Prostate gland (tissue), 2 donors: ENCODE data around the gene CKB. TPM values are rescaled to one million over a fixed set of nuclear protein-coding genes. Genes with fewer than 3 reads are reported as not detected.
A peak's percentile ranks its signal among the peaks of the same experiment; 100 is the strongest.

Source experiments
- DNase-seq: peaks from one replicate; pipeline ENCODE4 v3.0.0-alpha.2; 2019; ENCODE audit warnings: low spot score
- H3K27ac ChIP-seq, 2 donors: fragments of 200-600 bp; sonication (generic); 2 replicates each; pipeline ENCODE4 v1.5.1; 2017 to 2019
- H3K27me3 ChIP-seq: fragments of 200-600 bp; sonication (generic); replicated peaks from 2 replicates; pipeline ENCODE4 v1.5.1; 2019; ENCODE audit not compliant: insufficient read depth
- H3K36me3 ChIP-seq, 2 donors: fragments of 200-600 bp; sonication (generic); 1 replicate in 1 of 2; 2 replicates in 1 of 2; pipeline versions ENCODE4 v1.5.1 to v1.8.1; 2017 to 2019
- H3K4me1 ChIP-seq: fragments of 200-600 bp; sonication (generic); replicated peaks from 2 replicates; pipeline ENCODE4 v1.5.1; 2019
- H3K4me3 ChIP-seq, 2 donors: fragments of 200-600 bp; sonication (generic); 2 replicates each; pipeline ENCODE4 v1.5.1; 2017 to 2019
- H3K9me3 ChIP-seq: fragments of 200-600 bp; sonication (generic); 2 replicates; pipeline ENCODE4 v1.5.1; 2017
- POLR2A ChIP-seq: fragments of 450-650 bp; IDR thresholded peaks from one replicate; pipeline ENCODE4 v1.6.1; 2016; ENCODE audit warnings: antibody characterized with exemption, mild to moderate bottlenecking
- POLR2AphosphoS5 ChIP-seq: sonication (generic); formaldehyde crosslinking; IDR thresholded peaks from one replicate; pipeline ENCODE4 v1.6.1; 2017; ENCODE audit warnings: antibody characterized with exemption
- WGBS: methylation state at CpG from one replicate; pipeline ENCODE4 v1.1.5; 2018; 5-methylcytosine and 5-hydroxymethylcytosine counted together
- intact Hi-C: fragments of 100-400 bp; cut with DNase I; formaldehyde crosslinking; loops from one replicate; pipeline ENCODE4 v1.14.2; 2022
- total RNA-seq, 2 donors: library from RNA; depleted of rRNA; stranded (reverse); fragments of >200 nt; gene quantifications; one replicate each; pipeline ENCODE4 v1.1.0, GENCODE V29; 2016
- TF ChIP-seq, protein P1 (sequence below), 4 experiments: fragments of 200-600 bp in 2 of 4; fragments of 450-650 bp in 2 of 4; sonication (generic) in 2 of 4; IDR thresholded peaks; 1 replicate in 3 of 4; 2 replicates in 1 of 4; pipeline ENCODE4 v1.5.1; 2016 to 2019; ENCODE audit warnings: antibody characterized with exemption in 4 of 4, mild to moderate bottlenecking in 2 of 4, moderate library complexity in 2 of 4

CKB gene
- total RNA-seq, 2 donors from 2014 or later = 1,199 to 1,838 TPM

DNA sequence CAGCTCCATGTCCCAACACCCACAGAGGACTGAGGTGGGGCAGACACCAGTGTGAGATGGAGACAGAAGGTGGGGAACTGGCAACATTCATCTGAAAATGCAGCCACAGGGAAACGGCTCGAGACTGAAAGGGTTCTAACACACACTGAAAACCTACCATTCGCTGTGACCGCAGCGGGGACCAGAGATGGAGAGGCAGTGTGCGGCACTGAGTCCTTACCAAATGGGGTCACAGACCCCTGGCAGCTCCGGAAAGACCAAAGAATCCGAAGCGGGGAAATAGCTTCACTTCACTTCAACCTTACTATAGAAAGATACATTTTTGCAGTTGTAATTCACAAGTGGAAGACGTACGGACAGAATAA, 30.2 kb upstream of the CKB start:
- TF ChIP-seq POLR2A (no peak), POLR2AphosphoS5 (no peak)
- TF ChIP-seq, protein P1, sequence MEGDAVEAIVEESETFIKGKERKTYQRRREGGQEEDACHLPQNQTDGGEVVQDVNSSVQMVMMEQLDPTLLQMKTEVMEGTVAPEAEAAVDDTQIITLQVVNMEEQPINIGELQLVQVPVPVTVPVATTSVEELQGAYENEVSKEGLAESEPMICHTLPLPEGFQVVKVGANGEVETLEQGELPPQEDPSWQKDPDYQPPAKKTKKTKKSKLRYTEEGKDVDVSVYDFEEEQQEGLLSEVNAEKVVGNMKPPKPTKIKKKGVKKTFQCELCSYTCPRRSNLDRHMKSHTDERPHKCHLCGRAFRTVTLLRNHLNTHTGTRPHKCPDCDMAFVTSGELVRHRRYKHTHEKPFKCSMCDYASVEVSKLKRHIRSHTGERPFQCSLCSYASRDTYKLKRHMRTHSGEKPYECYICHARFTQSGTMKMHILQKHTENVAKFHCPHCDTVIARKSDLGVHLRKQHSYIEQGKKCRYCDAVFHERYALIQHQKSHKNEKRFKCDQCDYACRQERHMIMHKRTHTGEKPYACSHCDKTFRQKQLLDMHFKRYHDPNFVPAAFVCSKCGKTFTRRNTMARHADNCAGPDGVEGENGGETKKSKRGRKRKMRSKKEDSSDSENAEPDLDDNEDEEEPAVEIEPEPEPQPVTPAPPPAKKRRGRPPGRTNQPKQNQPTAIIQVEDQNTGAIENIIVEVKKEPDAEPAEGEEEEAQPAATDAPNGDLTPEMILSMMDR (IDR thresholded peaks at IDR 0.05) = no peak
- intact Hi-C loops = loop anchor here (5.0 kb wide), 1 partner anchor 166 kb away; the partner anchor contains the start of gene MARK3

DNA sequence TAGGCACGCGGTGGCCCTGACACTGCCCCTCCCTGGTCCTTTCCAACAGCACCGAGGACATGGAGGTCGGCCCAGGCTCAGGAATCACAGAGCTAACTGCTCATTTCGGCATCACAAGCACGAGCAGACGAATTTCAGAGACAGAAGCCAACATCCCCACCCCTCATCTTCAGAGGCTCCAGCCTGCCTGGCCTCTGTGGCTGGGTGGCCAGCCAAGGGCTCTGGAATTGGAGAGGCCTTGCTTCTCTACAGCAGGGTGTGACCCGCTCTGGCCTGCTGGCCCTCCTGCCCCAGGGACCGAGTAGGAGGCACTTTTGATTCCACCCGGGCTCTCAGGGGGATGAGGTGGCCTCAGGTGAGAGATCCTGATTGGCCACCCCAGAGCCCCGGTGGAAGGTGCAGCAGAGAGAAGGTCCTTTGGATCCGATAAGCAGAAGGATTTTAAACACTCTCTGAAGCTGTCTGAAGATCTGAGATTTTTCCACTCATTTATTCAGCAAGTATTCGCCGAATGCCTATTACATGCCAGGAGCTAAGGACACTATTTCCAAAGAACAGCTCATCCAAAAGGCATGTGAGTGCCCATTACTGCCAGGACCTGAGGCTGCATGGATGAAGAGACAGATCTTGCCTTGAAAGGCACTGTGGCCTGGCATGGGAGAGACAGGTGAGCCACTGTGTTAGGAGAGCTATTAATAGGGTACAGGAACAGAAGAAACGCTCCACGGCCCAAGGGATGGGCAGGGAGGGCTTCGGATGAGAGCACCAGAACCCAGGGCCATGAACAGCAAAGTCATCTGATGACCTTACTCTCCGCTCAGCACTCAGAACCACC, 29.6 kb upstream of the CKB start:
- Histone ChIP-seq H3K9me3 (no peaks in the 10 kb centered on the region), H3K4me3 (no peak overlapping the region), H3K27ac (peak overlapping the region; percentile 68 to 81), H3K27me3 (no peaks in the 10 kb centered on the region), H3K4me1 (no peaks in the 10 kb centered on the region), H3K36me3 (no peaks in the 10 kb centered on the region)
- intact Hi-C loops = loop anchor here (5.0 kb wide), 1 partner anchor 165 kb away; the partner anchor contains the start of gene MARK3
- DNase-seq = no peak
- TF ChIP-seq, protein P1 (IDR thresholded peaks at IDR 0.05) = no peak
- TF ChIP-seq POLR2AphosphoS5 = peak; percentile 79
- whole genome bisulfite sequencing = 48% methylated on average over 18 of the region's 18 CpGs

More for the DNA sequence above, 30.2 kb upstream of the CKB start:
- Histone ChIP-seq H3K4me1 (no peaks in the 10 kb centered on the region), H3K27me3 (no peaks in the 10 kb centered on the region), H3K36me3 (no peaks in the 10 kb centered on the region), H3K9me3 (no peaks in the 10 kb centered on the region), H3K27ac (peak overlapping the region; percentile 68 to 81), H3K4me3 (no peak overlapping the region)
- DNase-seq = no peak
- 91% methylated on average over 11 of the region's 11 CpGs for WGBS

DNA sequence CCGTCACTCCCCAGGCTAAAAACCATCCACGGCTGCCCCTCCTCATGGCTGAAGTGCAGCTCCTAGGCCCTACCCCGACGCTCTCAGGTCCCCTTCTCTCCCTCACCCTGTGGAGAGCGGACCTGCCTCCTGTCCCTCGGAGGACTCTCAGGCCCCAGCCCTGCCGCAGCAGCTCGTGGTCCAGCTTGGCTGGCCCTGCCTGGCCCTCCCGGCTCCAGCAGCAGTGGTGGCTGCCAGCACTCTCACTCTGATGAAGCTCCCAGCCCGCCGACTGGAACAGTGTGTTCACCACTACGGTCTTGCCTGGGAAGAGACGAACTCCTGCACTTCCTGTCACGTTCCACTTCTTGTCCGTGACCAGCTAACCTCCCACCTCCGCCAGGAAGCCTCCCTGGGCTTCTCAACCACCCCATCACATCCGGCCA, 28.7 kb upstream of the CKB start:
- Histone ChIP-seq H3K9me3 (no peaks in the 10 kb centered on the region), H3K4me1 (no peaks in the 10 kb centered on the region), H3K27me3 (no peaks in the 10 kb centered on the region), H3K36me3 (no peaks in the 10 kb centered on the region), H3K27ac (peak overlapping the region; percentile 68 to 81), H3K4me3 (no peak overlapping the region)
- no peak for DNase-seq
- 56% methylated on average over 17 of the region's 17 CpGs for WGBS
- intact Hi-C loops = loop anchor here (5.0 kb wide), 1 partner anchor 164 kb away; the partner anchor contains the start of gene MARK3
- no peak for TF ChIP-seq POLR2A
- TF ChIP-seq POLR2AphosphoS5 = no peak
- TF ChIP-seq, protein P1 (IDR thresholded peaks at IDR 0.05) = no peak

DNA sequence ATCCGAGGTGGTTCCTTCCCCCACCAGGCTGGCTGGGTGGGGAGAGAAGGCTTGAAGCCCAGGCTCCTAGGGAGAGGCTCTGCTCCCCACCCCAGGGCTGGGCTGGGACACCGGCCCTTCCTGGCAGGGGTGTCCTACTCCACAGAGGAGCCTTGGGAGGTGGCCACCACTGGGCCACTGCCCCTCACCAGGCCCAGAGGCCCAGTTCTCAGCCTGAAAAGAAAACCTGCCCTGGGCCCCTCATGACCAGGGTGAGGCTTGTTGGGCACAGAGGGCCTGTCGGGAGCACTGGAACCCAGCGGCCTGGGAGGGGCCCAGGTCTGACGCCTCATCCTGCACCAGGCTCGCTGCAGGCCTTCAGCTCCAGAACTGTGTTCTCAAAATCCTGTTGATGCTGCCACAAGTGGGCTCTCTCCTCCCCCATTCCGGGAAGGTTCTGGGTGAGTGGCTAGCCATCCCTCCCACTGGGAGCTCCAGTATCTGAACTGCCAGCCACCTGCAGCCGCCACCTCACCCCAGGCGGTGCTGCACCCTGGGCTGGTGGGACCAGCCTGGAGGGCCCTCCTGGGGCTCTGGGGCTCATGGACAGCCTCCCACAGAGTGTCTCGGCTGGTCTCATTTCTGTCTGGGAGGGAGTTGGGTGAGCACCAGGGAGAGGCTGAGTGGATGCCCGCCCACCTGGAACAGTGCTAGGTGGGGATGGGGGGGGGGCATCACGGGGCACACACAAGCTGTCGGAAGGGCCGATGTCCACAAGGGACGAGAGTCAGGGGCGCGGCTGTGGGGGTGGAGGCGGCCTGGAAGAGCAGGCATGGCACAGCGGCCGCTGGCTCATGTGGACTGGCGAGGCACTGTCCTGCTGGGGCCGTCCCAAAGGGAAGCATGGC, 28.1 kb upstream of the CKB start:
- no peaks in the 10 kb centered on the region for H3K36me3 ChIP-seq
- no peaks in the 10 kb centered on the region for H3K27me3 ChIP-seq
- intact Hi-C loops = loop anchor here (5.0 kb wide), 1 partner anchor 163 kb away; the partner anchor contains the start of gene MARK3
- WGBS = 61% methylated on average over 16 of the region's 22 CpGs
- no peaks in the 10 kb centered on the region for H3K4me1 ChIP-seq
- peak overlapping the region; percentile 68 to 81 for H3K27ac ChIP-seq
- TF ChIP-seq POLR2A (no peak), POLR2AphosphoS5 (no peak)
- TF ChIP-seq, protein P1 (IDR thresholded peaks at IDR 0.05) = no peak
- no peaks in the 10 kb centered on the region for H3K9me3 ChIP-seq
- no peak overlapping the region for H3K4me3 ChIP-seq
- DNase-seq = no peak
